ENCODE results near the gene CCL21.

GRCh38 chr9:34732886-34733285 lies 22.9 kb upstream of the CCL21 start:
- no peak for TF ChIP-seq ZNF629 (CRISPR knock-in tag; conservative IDR thresholded peaks at IDR 0.05)
- TF ChIP-seq JUN (CRISPR knock-in tag; IDR thresholded peaks at IDR 0.05): no peak
- no peak for TF ChIP-seq CTCF (CRISPR knock-in tag; IDR thresholded peaks at IDR 0.05)
- TF ChIP-seq NAIF1 (CRISPR knock-in tag; IDR thresholded peaks at IDR 0.05; ENCODE audit: borderline replicate concordance): no peak
- TF ChIP-seq MEIS2 (CRISPR knock-in tag; IDR thresholded peaks at IDR 0.05): no peak
- no peak for TF ChIP-seq ZC3H13 (CRISPR knock-in tag; IDR thresholded peaks at IDR 0.05)
- TF ChIP-seq EP300 (IDR thresholded peaks at IDR 0.05; ENCODE audit: low read depth in 2 of 2, low read length in 2 of 2): no peak
- TF ChIP-seq EP300 (CRISPR knock-in tag; IDR thresholded peaks at IDR 0.05; ENCODE audit: borderline replicate concordance): no peak
- TF ChIP-seq IRF2 (CRISPR knock-in tag; IDR thresholded peaks at IDR 0.05): no peak
- no peak for TF ChIP-seq SNAI1 (CRISPR knock-in tag; IDR thresholded peaks at IDR 0.05; ENCODE audit: borderline replicate concordance)
- no peak for TF ChIP-seq RFX1 (IDR thresholded peaks at IDR 0.05)
- no peak for TF ChIP-seq ZNF770 (CRISPR knock-in tag; IDR thresholded peaks at IDR 0.05)
- TF ChIP-seq ZNF589 (CRISPR knock-in tag; conservative IDR thresholded peaks at IDR 0.05): no peak
- no peak for TF ChIP-seq PPARG (CRISPR knock-in tag; conservative IDR thresholded peaks at IDR 0.05)
